Panc1 (cell line): ENCODE measurements around the gene TMEM14C.
"Not testable (repeated sequence)": the region's sequence is repeated elsewhere in the genome, so short reads cannot be mapped to it uniquely, and the experiment has no call there.

Experiments
- CTCF ChIP-seq: fragments of 450-650 bp; IDR thresholded peaks from 2 replicates; pipeline ENCODE4 v1.5.1; 2017; ENCODE audit warnings: mild to moderate bottlenecking
- POLR2AphosphoS5 ChIP-seq: IDR thresholded peaks from 2 replicates; pipeline ENCODE4 v1.6.1; 2012; ENCODE audit warnings: mild to moderate bottlenecking, low read depth, low read length, moderate library complexity
- TCF7L2 ChIP-seq: IDR thresholded peaks from 2 replicates; pipeline ENCODE4 v1.6.1; 2011; ENCODE audit warnings: mild to moderate bottlenecking, low read depth, low read length, inconsistent platforms

GRCh38 chr6:10741643-10742042, 18.8 kb downstream of the TMEM14C start:
- TF ChIP-seq CTCF, TCF7L2, POLR2AphosphoS5: not testable (repeated sequence)
